ENCODE results near the gene CLDN15.
"Not testable (repeated sequence)": the region's sequence is repeated elsewhere in the genome, so short reads cannot be mapped to it uniquely, and the experiment has no call there.

The CLDN15 gene

GRCh38 chr7:101218236-101219125 is 19.1 kb downstream of the CLDN15 start:
- no peak for DNase-seq

GRCh38 chr7:101217388-101218235 is 20.0 kb downstream of the CLDN15 start, which contains the start of the genes PLOD3 and ZNHIT1:
Gene PLOD3 (minus strand): TSS chr7:101217581. CDS start chr7:101217274, 307 bp downstream.
Gene ZNHIT1 (plus strand): TSS chr7:101218165. CDS start chr7:101218196, 31 bp downstream.
- DNase-seq: peak; percentile 91

- DNase-seq: no peak
Measured at GRCh38 chr7:101216860-101217387, 20.7 kb downstream of the CLDN15 start.

- DNase-seq: no peak
Measured at GRCh38 chr7:101216001-101216859, 21.4 kb downstream of the CLDN15 start.

GRCh38 chr7:101212014-101212413 is 25.6 kb downstream of the CLDN15 start:
- DNase-seq: no peak

GRCh38 chr7:101211501-101211900 is 26.1 kb downstream of the CLDN15 start:
- DNase-seq: no peak

GRCh38 chr7:101210143-101210542 is 27.5 kb downstream of the CLDN15 start:
- DNase-seq: no peak

GRCh38 chr7:101208794-101209193 is 28.8 kb downstream of the CLDN15 start:
- DNase-seq: no peak

GRCh38 chr7:101207459-101207858 is 30.1 kb downstream of the CLDN15 start:
- DNase-seq: no peak

- no peak for DNase-seq
Measured at GRCh38 chr7:101206665-101207042, 30.9 kb downstream of the CLDN15 start.

GRCh38 chr7:101205901-101206664 is 31.5 kb downstream of the CLDN15 start:
- no peak for DNase-seq

- DNase-seq: not testable (repeated sequence)
Measured at GRCh38 chr7:101203740-101204738, 33.6 kb downstream of the CLDN15 start.

GRCh38 chr7:101202603-101202918 is 35.0 kb downstream of the CLDN15 start:
- DNase-seq: no peak

GRCh38 chr7:101201695-101202602 is 35.7 kb downstream of the CLDN15 start:
- no peak for DNase-seq

- DNase-seq: no peak
Measured at GRCh38 chr7:101200862-101201599, 36.6 kb downstream of the CLDN15 start, which contains the start of gene MOGAT3. Gene MOGAT3 (minus strand): TSS chr7:101201036. CDS start chr7:101200854, 182 bp downstream.

- DNase-seq: no peak
Measured at GRCh38 chr7:101200504-101200861, 37.1 kb downstream of the CLDN15 start.

GRCh38 chr7:101199522-101199921 is 38.1 kb downstream of the CLDN15 start:
- not testable (repeated sequence) for DNase-seq

GRCh38 chr7:101198476-101198875 is 39.1 kb downstream of the CLDN15 start:
- no peak for DNase-seq
